T follicular helper cell (primary cell): ENCODE data around the gene CCDC183.
"Not testable (repeated sequence)": the region's sequence is repeated elsewhere in the genome, so short reads cannot be mapped to it uniquely, and the experiment has no call there.

Experiments
- DNase-seq: peaks from one replicate; pipeline ENCODE4 v3.0.0-alpha.2; 2020; ENCODE audit warnings: low read depth

CCDC183 gene

GRCh38 chr9:136785565-136786355, 10.4 kb upstream of the CCDC183 start:
- not testable (repeated sequence) for DNase-seq

- DNase-seq: no peak
These were observed 9.7 kb upstream of the CCDC183 start for GRCh38 chr9:136786451-136786850.

GRCh38 chr9:136786983-136787382, 9.2 kb upstream of the CCDC183 start:
- not testable (repeated sequence) for DNase-seq

- DNase-seq: peak; percentile 45
These were observed 8.3 kb upstream of the CCDC183 start for GRCh38 chr9:136787690-136788400.

- DNase-seq: not testable (repeated sequence)
These were observed 7.3 kb upstream of the CCDC183 start for GRCh38 chr9:136788644-136789522.

- DNase-seq: no peak
These were observed 6.6 kb upstream of the CCDC183 start for GRCh38 chr9:136789523-136789937.

GRCh38 chr9:136790640-136791515, 5.3 kb upstream of the CCDC183 start, which contains the start of gene TMEM141:
Gene TMEM141 (plus strand): TSS chr9:136791344. CDS start chr9:136791371, 27 bp downstream.
- peak; percentile 100 for DNase-seq

- DNase-seq: peak; percentile 60
These were observed 4.4 kb upstream of the CCDC183 start for GRCh38 chr9:136791516-136792276.

GRCh38 chr9:136792321-136793085, 3.6 kb upstream of the CCDC183 start:
- no peak for DNase-seq

GRCh38 chr9:136793086-136793946, 2.8 kb upstream of the CCDC183 start:
- DNase-seq: no peak

GRCh38 chr9:136794281-136794999, 1.7 kb upstream of the CCDC183 start:
- no peak for DNase-seq

- DNase-seq: no peak
These were observed 1.2 kb upstream of the CCDC183 start for GRCh38 chr9:136795000-136795348.

GRCh38 chr9:136796775-136797347, 723 bp downstream of the CCDC183 start:
- not testable (repeated sequence) for DNase-seq

- DNase-seq: no peak
These were observed 2.6 kb downstream of the CCDC183 start for GRCh38 chr9:136798708-136799078.

- no peak for DNase-seq
These were observed 3.1 kb downstream of the CCDC183 start for GRCh38 chr9:136799079-136799853.

- DNase-seq: peak; percentile 87
These were observed 3.9 kb downstream of the CCDC183 start for GRCh38 chr9:136799854-136800657.
